T-cell (primary cell): ENCODE data around the gene AOC2. TPM values are rescaled to one million over a fixed set of nuclear protein-coding genes. Genes with fewer than 3 reads are reported as not detected.
"Not testable (repeated sequence)": the region's sequence is repeated elsewhere in the genome, so short reads cannot be mapped to it uniquely, and the experiment has no call there.

Source experiments
- ATAC-seq, 4 experiments: fragments of 200-7000 bp in 3 of 4; fragments of 150-1000 bp in 1 of 4; cut with Tn5 transposase; replicated peaks in 1 of 4; 1 replicate in 3 of 4; 2 replicates in 1 of 4; pipeline ENCODE4 v1.10.0; 2021; ENCODE audit warnings: moderate library complexity in 3 of 4, mild to moderate bottlenecking in 2 of 4, moderate number of reproducible peaks in 1 of 4
- CTCF ChIA-PET, 2 donors: fragments of 300-600 bp; sonication (Branson Sonifier 250); formaldehyde crosslinking; loops; one replicate each; lab custom pipeline; 2022; ENCODE audit warnings: antibody characterized with exemption in 2 of 2; lab: Charles Lee
- POLR2A ChIA-PET, 2 donors: fragments of 300-600 bp; sonication (Branson Sonifier 250); formaldehyde crosslinking; loops; one replicate each; lab custom pipeline; 2022; ENCODE audit warnings: antibody characterized with exemption in 2 of 2; lab: Charles Lee
- DNase-seq, 35 experiments: peaks; one replicate each; pipeline versions ENCODE4 v3.0.0 to v3.0.0-alpha.2; 2013 to 2023
- H3K27ac ChIP-seq: one replicate; pipeline ENCODE4 v1.5.1; 2013; ENCODE audit warnings: low read length
- H3K27me3 ChIP-seq, 2 experiments: replicated peaks in 1 of 2; 1 replicate in 1 of 2; 2 replicates in 1 of 2; pipeline versions ENCODE4 v1.6.1 to v1.7.0; 2013; ENCODE audit warnings: low read length in 1 of 2, mixed read lengths in 1 of 2; ENCODE audit not compliant: control insufficient read depth in 2 of 2, insufficient read depth in 2 of 2; ENCODE audit errors: extremely low read depth in 1 of 2
- H3K36me3 ChIP-seq, 2 donors: 1 replicate in 1 of 2; 2 replicates in 1 of 2; pipeline versions ENCODE4 v1.6.1 to v1.7.0; 2013; ENCODE audit warnings: low read length in 1 of 2; ENCODE audit not compliant: control insufficient read depth in 2 of 2, insufficient read depth in 1 of 2; ENCODE audit errors: extremely low read depth in 1 of 2
- H3K4me1 ChIP-seq, 2 experiments: 1 replicate in 1 of 2; 2 replicates in 1 of 2; pipeline versions ENCODE4 v1.6.1 to v1.7.0; 2013; ENCODE audit warnings: low read length in 2 of 2, mixed read lengths in 1 of 2; ENCODE audit not compliant: insufficient read depth in 2 of 2, control insufficient read depth in 1 of 2; ENCODE audit errors: extremely low read depth in 1 of 2
- H3K4me3 ChIP-seq, 2 donors: 1 replicate in 1 of 2; 2 replicates in 1 of 2; pipeline versions ENCODE4 v1.5.1 to v1.7.0; 2013; ENCODE audit warnings: mild to moderate bottlenecking in 2 of 2, low read length in 1 of 2, moderate library complexity in 1 of 2; ENCODE audit not compliant: control insufficient read depth in 1 of 2; ENCODE audit errors: extremely low read depth in 1 of 2
- H3K9me3 ChIP-seq: 2 replicates; pipeline ENCODE4 v1.7.0; 2013
- H3K27ac Mint-ChIP-seq, 2 donors: one replicate each; pipeline ENCODE4 v1.8.0; 2020 to 2021; ENCODE audit warnings: mild to moderate bottlenecking in 2 of 2, mixed read lengths in 2 of 2
- H3K27me3 Mint-ChIP-seq, 2 donors: one replicate each; pipeline ENCODE4 v1.8.0; 2021 to 2022; ENCODE audit warnings: mixed read lengths in 2 of 2
- H3K36me3 Mint-ChIP-seq: one replicate; pipeline ENCODE4 v1.8.0; 2021; ENCODE audit warnings: mixed read lengths
- H3K4me1 Mint-ChIP-seq, 3 donors: one replicate each; pipeline ENCODE4 v1.8.0; 2020 to 2022; ENCODE audit warnings: mixed read lengths in 3 of 3, mild to moderate bottlenecking in 1 of 3
- H3K4me3 Mint-ChIP-seq, 3 donors: one replicate each; pipeline ENCODE4 v1.8.0; 2020 to 2022; ENCODE audit warnings: mild to moderate bottlenecking in 3 of 3, mixed read lengths in 3 of 3, moderate library complexity in 3 of 3
- H3K9me3 Mint-ChIP-seq, 3 donors: one replicate each; pipeline ENCODE4 v1.8.0; 2020 to 2022; ENCODE audit warnings: mixed read lengths in 3 of 3
- WGBS: methylation state at CpG from one replicate; pipeline ENCODE4 v1.1.5; 2013; ENCODE audit warnings: missing lambda C conversion rate; ENCODE audit not compliant: insufficient coverage; 5-methylcytosine and 5-hydroxymethylcytosine counted together
- total RNA-seq, 35 experiments: library from RNA in 6 of 35; stranded (reverse) in 6 of 35; fragments of 120-200 nt in 1 of 35; gene quantifications; one replicate each; pipeline versions ENCODE4 v1.2.1 to v1.2.4 and lab custom pipeline; 2013 to 2026

The AOC2 gene
- total RNA-seq, 5 donors from 2014 or later (not counting 1 experiment from before 2014, with no cell fraction given): 2.2 to 3.7 (median 3.2) TPM

DNA sequence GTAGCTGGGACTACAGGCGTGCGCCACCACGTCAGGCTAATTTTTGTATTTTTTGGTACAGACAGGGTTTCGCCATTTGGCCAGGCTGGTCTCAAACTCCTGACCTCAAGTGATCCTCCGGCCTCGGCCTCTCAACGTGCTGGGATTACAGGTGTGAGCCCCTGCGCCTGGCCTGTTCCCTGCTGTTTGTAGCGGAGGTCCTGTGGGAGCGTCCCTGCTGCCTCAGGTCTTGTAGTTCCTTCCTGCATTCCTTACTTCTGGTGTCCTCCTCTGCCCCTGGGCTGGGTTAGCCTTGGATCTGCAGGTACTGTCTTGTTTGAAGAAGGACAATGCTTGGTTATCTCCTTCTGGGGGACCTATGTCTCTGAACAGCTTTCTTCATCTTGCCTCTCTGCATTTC, 32.7 kb downstream of the AOC2 start:
- H3K27ac Mint-ChIP-seq: no peak overlapping the region
- no peaks in the 10 kb centered on the region for H3K36me3 Mint-ChIP-seq
- H3K4me3 Mint-ChIP-seq: no peak overlapping the region

DNA sequence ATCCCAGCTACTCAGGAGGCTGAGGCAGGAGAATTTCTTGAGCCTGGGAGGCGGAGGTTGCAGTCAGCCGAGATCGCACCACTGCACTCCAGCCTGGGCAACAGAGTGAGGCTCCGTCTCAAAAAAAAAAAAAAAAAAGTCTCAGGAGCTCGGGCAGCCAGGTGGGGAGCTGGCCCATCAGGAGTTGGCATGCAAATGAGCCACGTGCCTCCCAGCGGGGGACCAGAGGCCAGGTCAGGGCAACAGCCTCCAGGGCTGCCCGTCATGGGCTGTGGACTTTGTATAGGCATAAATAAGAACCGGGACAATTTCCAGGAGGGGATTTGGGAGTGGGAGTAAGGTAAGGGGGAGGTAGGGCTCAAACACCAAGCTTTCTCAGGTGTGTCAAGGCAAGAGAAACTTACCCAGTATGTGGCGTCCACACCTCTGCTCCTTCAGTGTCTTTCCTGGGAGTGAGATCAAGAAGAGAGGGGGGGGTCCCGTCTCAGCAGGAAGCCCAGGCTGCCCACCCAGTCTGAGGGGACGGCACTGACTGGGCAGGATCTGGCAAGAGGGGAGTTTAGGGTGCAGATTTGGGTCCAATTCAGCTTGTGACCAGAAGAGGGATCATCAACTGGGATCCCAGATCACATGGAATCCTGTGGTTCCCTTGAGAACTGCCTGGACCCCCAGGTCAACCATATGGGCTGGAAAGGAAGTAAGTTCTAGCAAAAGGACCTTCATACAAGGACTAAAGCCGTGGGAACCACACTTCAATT, 33.9 kb downstream of the AOC2 start:
- H3K27ac Mint-ChIP-seq: no peak overlapping the region
- Histone ChIP-seq H3K4me1 (no peaks in the 10 kb centered on the region), H3K9me3 (no peaks in the 10 kb centered on the region), H3K27ac (no peak overlapping the region), H3K36me3 (no peaks in the 10 kb centered on the region), H3K4me3 (no peak overlapping the region), H3K27me3 (peaks cover 0 to 28% of the 10 kb centered on the region in 2 experiments)
- ChIA-PET POLR2A (no interaction called here), CTCF (no interaction called here)
- H3K9me3 Mint-ChIP-seq: no peaks in the 10 kb centered on the region
- peaks cover 16 to 22% of the 10 kb centered on the region in 2 donors for H3K27me3 Mint-ChIP-seq
- ATAC-seq (no peak), DNase-seq (no peak)
- 56% methylated on average over 9 of the region's 13 CpGs for WGBS
- H3K4me1 Mint-ChIP-seq: no peaks in the 10 kb centered on the region
- H3K4me3 Mint-ChIP-seq: no peak overlapping the region
- H3K36me3 Mint-ChIP-seq: no peaks in the 10 kb centered on the region

More for the DNA sequence above, 32.7 kb downstream of the AOC2 start:
- CTCF ChIA-PET: no interaction called here
- DNase-seq (no peak), ATAC-seq (no peak)
- Mint-ChIP-seq H3K27me3 (peaks cover 23 to 26% of the 10 kb centered on the region in 2 donors), H3K4me1 (no peaks in the 10 kb centered on the region), H3K9me3 (no peaks in the 10 kb centered on the region)
- no peak overlapping the region for H3K4me3 ChIP-seq
- H3K9me3 ChIP-seq: no peaks in the 10 kb centered on the region
- H3K4me1 ChIP-seq: no peaks in the 10 kb centered on the region
- H3K27ac ChIP-seq: no peak overlapping the region
- POLR2A ChIA-PET: no interaction called here
- H3K27me3 ChIP-seq: peaks cover 0 to 31% of the 10 kb centered on the region in 2 experiments
- 94% methylated on average over 8 of the region's 10 CpGs for WGBS
- no peaks in the 10 kb centered on the region for H3K36me3 ChIP-seq

DNA sequence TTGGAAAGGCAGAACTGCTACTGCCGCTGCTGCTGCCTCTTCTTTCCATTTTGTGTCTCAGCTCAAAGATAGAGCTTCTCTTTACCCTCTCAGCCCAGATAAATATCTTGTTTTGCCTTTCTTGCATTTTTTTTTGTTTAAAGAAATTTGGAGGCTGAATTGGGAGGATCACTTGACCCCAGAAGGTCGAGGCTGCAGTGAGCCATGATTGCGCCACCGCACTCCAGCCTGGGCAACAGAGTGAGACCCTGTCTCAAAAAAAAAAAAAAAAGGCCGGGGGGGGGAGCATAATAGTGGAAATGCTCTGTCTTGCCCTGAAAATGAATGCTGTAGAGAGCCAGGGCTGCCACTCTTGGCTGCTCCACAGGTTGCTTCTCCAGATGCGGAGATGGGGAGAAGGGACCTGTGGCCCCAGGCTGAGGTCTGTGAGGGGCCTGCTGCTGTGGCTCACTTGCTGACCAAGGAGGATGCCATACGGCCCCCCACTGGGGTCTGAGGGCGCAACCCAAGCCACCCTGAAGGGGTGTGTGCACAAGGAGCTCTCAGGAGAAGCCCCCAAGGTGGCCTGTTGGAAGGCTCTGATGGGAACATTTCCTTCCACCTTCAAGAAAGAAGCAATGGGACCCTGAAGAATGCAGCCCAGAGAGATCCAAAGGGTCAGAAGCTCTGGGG, 34.7 kb downstream of the AOC2 start:
- ATAC-seq: no peak
- Mint-ChIP-seq H3K36me3 (no peaks in the 10 kb centered on the region), H3K27me3 (peaks cover 15 to 21% of the 10 kb centered on the region in 2 donors), H3K27ac (no peak overlapping the region), H3K9me3 (no peaks in the 10 kb centered on the region), H3K4me3 (no peak overlapping the region), H3K4me1 (no peaks in the 10 kb centered on the region)
- peaks cover 0 to 28% of the 10 kb centered on the region in 2 experiments for H3K27me3 ChIP-seq
- POLR2A ChIA-PET: no interaction called here
- CTCF ChIA-PET: no interaction called here
- DNase-seq: no peak
- H3K27ac ChIP-seq: no peak overlapping the region
- no peaks in the 10 kb centered on the region for H3K4me1 ChIP-seq
- H3K9me3 ChIP-seq: no peaks in the 10 kb centered on the region
- 56% methylated on average over 5 of the region's 8 CpGs for WGBS
- H3K4me3 ChIP-seq: no peak overlapping the region
- H3K36me3 ChIP-seq: no peaks in the 10 kb centered on the region

DNA sequence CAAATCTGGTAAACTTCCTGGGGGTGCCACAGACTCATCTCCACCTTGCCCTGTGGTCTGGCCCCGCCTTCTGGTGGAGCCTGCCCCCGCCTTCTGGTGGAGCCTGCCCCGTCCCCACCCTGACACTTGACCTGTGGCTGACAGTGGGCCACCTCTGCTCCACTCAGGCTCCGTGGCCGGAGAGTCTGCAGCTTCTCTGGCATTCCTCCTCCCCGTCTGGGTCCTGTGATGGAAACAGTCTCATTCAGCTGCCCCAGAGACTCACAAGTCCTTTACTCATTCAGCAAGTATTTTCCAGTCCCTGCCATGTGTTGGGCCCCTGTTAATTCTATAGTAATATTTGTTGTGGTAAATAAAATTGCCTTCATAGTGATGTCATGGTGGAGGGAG, 35.2 kb downstream of the AOC2 start:
- Histone ChIP-seq H3K27me3 (peaks cover 0 to 28% of the 10 kb centered on the region in 2 experiments), H3K4me1 (no peaks in the 10 kb centered on the region), H3K36me3 (no peaks in the 10 kb centered on the region), H3K27ac (no peak overlapping the region), H3K9me3 (no peaks in the 10 kb centered on the region), H3K4me3 (no peak overlapping the region)
- H3K4me1 Mint-ChIP-seq: no peaks in the 10 kb centered on the region
- H3K27ac Mint-ChIP-seq: no peak overlapping the region
- DNase-seq (no peak), ATAC-seq (no peak)
- ChIA-PET POLR2A (no interaction called here), CTCF (no interaction called here)
- no peaks in the 10 kb centered on the region for H3K9me3 Mint-ChIP-seq
- 56% methylated on average over 4 of the region's 6 CpGs for whole genome bisulfite sequencing
- no peaks in the 10 kb centered on the region for H3K36me3 Mint-ChIP-seq
- H3K4me3 Mint-ChIP-seq: no peak overlapping the region
- peaks cover 15 to 21% of the 10 kb centered on the region in 2 donors for H3K27me3 Mint-ChIP-seq

DNA sequence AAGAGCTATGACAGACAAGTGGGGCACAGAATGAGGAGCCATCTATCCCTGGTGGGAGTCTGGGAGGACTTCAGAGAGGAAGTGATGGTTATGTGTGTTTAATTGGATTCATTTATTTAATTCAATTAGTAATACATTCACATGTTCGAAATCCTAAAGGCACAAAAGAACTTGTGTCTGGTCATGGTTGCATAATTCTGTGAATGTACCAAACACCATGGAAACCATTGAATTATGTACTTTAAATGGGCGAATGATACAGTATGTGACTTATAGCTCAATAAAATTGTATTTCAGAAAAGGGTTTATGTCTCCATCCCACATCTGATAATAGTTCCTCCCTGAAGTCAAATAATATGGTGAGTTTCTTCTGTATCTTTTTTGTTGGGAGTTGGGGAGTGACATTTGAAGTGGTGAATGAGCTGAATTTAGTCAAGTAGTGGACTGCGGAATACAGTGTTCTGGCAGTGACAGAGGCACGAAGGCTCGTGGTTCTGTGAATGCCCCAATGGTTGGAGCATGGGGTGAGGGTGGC, 36.5 kb downstream of the AOC2 start:
- Mint-ChIP-seq H3K9me3 (no peaks in the 10 kb centered on the region), H3K27ac (no peak overlapping the region), H3K4me3 (no peak overlapping the region), H3K36me3 (no peaks in the 10 kb centered on the region), H3K27me3 (peaks cover 12 to 21% of the 10 kb centered on the region in 2 donors), H3K4me1 (no peaks in the 10 kb centered on the region)
- WGBS: 85% methylated on average over 3 of the region's 5 CpGs
- H3K36me3 ChIP-seq: no peaks in the 10 kb centered on the region
- no peaks in the 10 kb centered on the region for H3K9me3 ChIP-seq
- POLR2A ChIA-PET: no interaction called here
- no peaks in the 10 kb centered on the region for H3K4me1 ChIP-seq
- H3K27me3 ChIP-seq: peaks cover 0 to 31% of the 10 kb centered on the region in 2 experiments
- H3K4me3 ChIP-seq: no peak overlapping the region
- no peak for DNase-seq
- no peak for ATAC-seq
- CTCF ChIA-PET: interaction anchor here in 1 of 2 donors (0.5 kb wide), 1 partner anchor 33 kb away, joined by 13 read pairs; no protein-coding TSS in a partner anchor
- H3K27ac ChIP-seq: no peak overlapping the region

DNA sequence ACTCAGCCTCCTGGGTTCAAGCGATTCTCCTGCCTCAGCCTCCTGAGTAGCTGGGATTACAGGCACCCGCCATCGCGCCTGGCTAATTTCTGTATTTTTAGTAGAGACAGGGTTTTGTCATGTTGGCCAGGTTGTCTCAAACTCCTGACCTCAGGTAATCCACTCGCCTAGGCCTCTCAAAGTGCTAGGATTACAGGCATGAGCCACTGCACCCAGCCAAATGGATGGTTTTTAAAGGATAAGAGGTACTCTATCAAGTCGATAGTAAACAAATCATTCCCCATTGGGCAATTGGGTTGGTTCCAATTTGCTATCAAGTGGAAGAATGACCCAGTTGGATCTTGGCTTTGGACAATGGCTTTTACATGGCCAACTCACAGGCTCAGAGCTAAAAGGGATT, 37.3 kb downstream of the AOC2 start:
- peaks cover 0 to 32% of the 10 kb centered on the region in 2 experiments for H3K27me3 ChIP-seq
- H3K4me3 ChIP-seq, H3K9me3 ChIP-seq, H3K4me3 Mint-ChIP-seq, DNase-seq, H3K4me1 ChIP-seq, CTCF ChIA-PET, ATAC-seq, H3K4me1 Mint-ChIP-seq, H3K36me3 ChIP-seq, POLR2A ChIA-PET, H3K27ac ChIP-seq, H3K36me3 Mint-ChIP-seq, H3K9me3 Mint-ChIP-seq, H3K27ac Mint-ChIP-seq: not testable (repeated sequence)
- H3K27me3 Mint-ChIP-seq: peaks cover 18 to 21% of the 10 kb centered on the region in 2 donors
- WGBS: 70% methylated on average over 1 of the region's 6 CpGs
